Lower leg skin (tissue), 3 donors: ENCODE results near the gene WWOX.

ENCODE experiments used
- CTCF ChIP-seq, 3 donors: fragments of 450-650 bp; IDR thresholded peaks; one replicate each; pipeline ENCODE4 v1.5.1; 2016; ENCODE audit warnings: antibody characterized with exemption in 3 of 3, mild to moderate bottlenecking in 3 of 3, moderate library complexity in 2 of 3
- POLR2A ChIP-seq, 2 donors: fragments of 450-650 bp; IDR thresholded peaks; one replicate each; pipeline ENCODE4 v1.6.1; 2016 to 2017; ENCODE audit warnings: antibody characterized with exemption in 2 of 2, mild to moderate bottlenecking in 1 of 2, moderate library complexity in 1 of 2

- TF ChIP-seq CTCF (IDR thresholded peaks at IDR 0.05) (no peak), POLR2A (IDR thresholded peaks at IDR 0.05) (no peak)
These were observed 696.9 kb downstream of the WWOX start for GRCh38 chr16:78796221-78796866.
